ENCODE measurements around the gene DDX56.

GRCh38 chr7:44564606-44565005 lies 9.1 kb downstream of the DDX56 start:
- TF ChIP-seq, protein P1, sequence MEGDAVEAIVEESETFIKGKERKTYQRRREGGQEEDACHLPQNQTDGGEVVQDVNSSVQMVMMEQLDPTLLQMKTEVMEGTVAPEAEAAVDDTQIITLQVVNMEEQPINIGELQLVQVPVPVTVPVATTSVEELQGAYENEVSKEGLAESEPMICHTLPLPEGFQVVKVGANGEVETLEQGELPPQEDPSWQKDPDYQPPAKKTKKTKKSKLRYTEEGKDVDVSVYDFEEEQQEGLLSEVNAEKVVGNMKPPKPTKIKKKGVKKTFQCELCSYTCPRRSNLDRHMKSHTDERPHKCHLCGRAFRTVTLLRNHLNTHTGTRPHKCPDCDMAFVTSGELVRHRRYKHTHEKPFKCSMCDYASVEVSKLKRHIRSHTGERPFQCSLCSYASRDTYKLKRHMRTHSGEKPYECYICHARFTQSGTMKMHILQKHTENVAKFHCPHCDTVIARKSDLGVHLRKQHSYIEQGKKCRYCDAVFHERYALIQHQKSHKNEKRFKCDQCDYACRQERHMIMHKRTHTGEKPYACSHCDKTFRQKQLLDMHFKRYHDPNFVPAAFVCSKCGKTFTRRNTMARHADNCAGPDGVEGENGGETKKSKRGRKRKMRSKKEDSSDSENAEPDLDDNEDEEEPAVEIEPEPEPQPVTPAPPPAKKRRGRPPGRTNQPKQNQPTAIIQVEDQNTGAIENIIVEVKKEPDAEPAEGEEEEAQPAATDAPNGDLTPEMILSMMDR (IDR thresholded peaks at IDR 0.05; ENCODE audit: low read depth, low read length, poor library complexity, severe bottlenecking), result no peak
- TF ChIP-seq EZH2phosphoT487 (IDR thresholded peaks at IDR 0.05; ENCODE audit: borderline replicate concordance, low read length), result no peak
